Measurements from ENCODE around the gene PA2G4. TPM values are rescaled to one million over a fixed set of nuclear protein-coding genes. Genes with fewer than 3 reads are reported as not detected.

PA2G4 gene
- total and polyA plus RNA-seq, 2 donors (not counting 1 experiment from before 2014, with no cell fraction given), result 92.2 to 202 TPM

GRCh38 chr12:56098592-56098991 lies 5.8 kb upstream of the PA2G4 start:
- Histone ChIP-seq H3K9me3 (ENCODE audit: control insufficient read depth, insufficient read depth, low read depth, low read length) (no peaks in the 10 kb centered on the region), H3K4me2 (ENCODE audit: extremely low read depth, insufficient read depth, low read length) (no peak overlapping the region), H3K27ac (ENCODE audit: insufficient read depth, low read length) (no peak overlapping the region), H3K36me3 (ENCODE audit: control insufficient read depth, insufficient read depth, low read length) (no peaks in the 10 kb centered on the region), H3K9ac (ENCODE audit: insufficient read depth, low read length) (no peak overlapping the region), H3K27me3 (ENCODE audit: control insufficient read depth, insufficient read depth, low read length) (peaks cover 27% of the 10 kb centered on the region), H3K4me1 (ENCODE audit: control insufficient read depth, extremely low read depth, insufficient read depth, low read length) (no peaks in the 10 kb centered on the region), H2AFZ (ENCODE audit: low read length) (no peak overlapping the region), H3K4me3 (replicated peaks in 1 of 4; ENCODE audit: control extremely low read depth in 1 of 4, insufficient read depth in 1 of 4, low read depth in 3 of 4, low read length in 4 of 4) (no peak overlapping the region), H3K79me2 (ENCODE audit: control insufficient read depth, insufficient read depth, low read length) (no peaks in the 10 kb centered on the region), H4K20me1 (ENCODE audit: control insufficient read depth, extremely low read depth, insufficient read depth, low read length) (no peaks in the 10 kb centered on the region)
- no peak for TF ChIP-seq EZH2 (IDR thresholded peaks at IDR 0.05; ENCODE audit: low read length, missing control alignments)
- TF ChIP-seq, protein P1, sequence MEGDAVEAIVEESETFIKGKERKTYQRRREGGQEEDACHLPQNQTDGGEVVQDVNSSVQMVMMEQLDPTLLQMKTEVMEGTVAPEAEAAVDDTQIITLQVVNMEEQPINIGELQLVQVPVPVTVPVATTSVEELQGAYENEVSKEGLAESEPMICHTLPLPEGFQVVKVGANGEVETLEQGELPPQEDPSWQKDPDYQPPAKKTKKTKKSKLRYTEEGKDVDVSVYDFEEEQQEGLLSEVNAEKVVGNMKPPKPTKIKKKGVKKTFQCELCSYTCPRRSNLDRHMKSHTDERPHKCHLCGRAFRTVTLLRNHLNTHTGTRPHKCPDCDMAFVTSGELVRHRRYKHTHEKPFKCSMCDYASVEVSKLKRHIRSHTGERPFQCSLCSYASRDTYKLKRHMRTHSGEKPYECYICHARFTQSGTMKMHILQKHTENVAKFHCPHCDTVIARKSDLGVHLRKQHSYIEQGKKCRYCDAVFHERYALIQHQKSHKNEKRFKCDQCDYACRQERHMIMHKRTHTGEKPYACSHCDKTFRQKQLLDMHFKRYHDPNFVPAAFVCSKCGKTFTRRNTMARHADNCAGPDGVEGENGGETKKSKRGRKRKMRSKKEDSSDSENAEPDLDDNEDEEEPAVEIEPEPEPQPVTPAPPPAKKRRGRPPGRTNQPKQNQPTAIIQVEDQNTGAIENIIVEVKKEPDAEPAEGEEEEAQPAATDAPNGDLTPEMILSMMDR (conservative IDR thresholded peaks at IDR 0.05 in 1 of 2, IDR thresholded peaks at IDR 0.05 in 1 of 2; ENCODE audit: low read depth in 1 of 2, low read length in 2 of 2), result no peak
- no peak for DNase-seq (ENCODE audit: low read depth in 2 of 2)

GRCh38 chr12:56099787-56100186 lies 4.6 kb upstream of the PA2G4 start:
- no peaks in the 10 kb centered on the region for H3K36me3 ChIP-seq (ENCODE audit: control insufficient read depth, insufficient read depth, low read length)
- H3K4me2 ChIP-seq (ENCODE audit: extremely low read depth, insufficient read depth, low read length), result no peak overlapping the region
- no peaks in the 10 kb centered on the region for H3K4me1 ChIP-seq (ENCODE audit: control insufficient read depth, extremely low read depth, insufficient read depth, low read length)
- DNase-seq (ENCODE audit: low read depth in 2 of 2), result no peak
- peaks cover 4% of the 10 kb centered on the region for H3K79me2 ChIP-seq (ENCODE audit: control insufficient read depth, insufficient read depth, low read length)
- no peak for TF ChIP-seq EZH2 (IDR thresholded peaks at IDR 0.05; ENCODE audit: low read length, missing control alignments)
- TF ChIP-seq, protein P1 (conservative IDR thresholded peaks at IDR 0.05 in 1 of 2, IDR thresholded peaks at IDR 0.05 in 1 of 2; ENCODE audit: low read depth in 1 of 2, low read length in 2 of 2), result no peak
- H3K27ac ChIP-seq (ENCODE audit: insufficient read depth, low read length), result no peak overlapping the region
- H3K9ac ChIP-seq (ENCODE audit: insufficient read depth, low read length), result no peak overlapping the region
- H2AFZ ChIP-seq (ENCODE audit: low read length), result no peak overlapping the region
- peaks cover 22% of the 10 kb centered on the region for H3K27me3 ChIP-seq (ENCODE audit: control insufficient read depth, insufficient read depth, low read length)
- no peaks in the 10 kb centered on the region for H3K9me3 ChIP-seq (ENCODE audit: control insufficient read depth, insufficient read depth, low read depth, low read length)
- H4K20me1 ChIP-seq (ENCODE audit: control insufficient read depth, extremely low read depth, insufficient read depth, low read length), result no peaks in the 10 kb centered on the region
- H3K4me3 ChIP-seq (replicated peaks in 1 of 4; ENCODE audit: control extremely low read depth in 1 of 4, insufficient read depth in 1 of 4, low read depth in 3 of 4, low read length in 4 of 4), result no peak overlapping the region

DNA sequence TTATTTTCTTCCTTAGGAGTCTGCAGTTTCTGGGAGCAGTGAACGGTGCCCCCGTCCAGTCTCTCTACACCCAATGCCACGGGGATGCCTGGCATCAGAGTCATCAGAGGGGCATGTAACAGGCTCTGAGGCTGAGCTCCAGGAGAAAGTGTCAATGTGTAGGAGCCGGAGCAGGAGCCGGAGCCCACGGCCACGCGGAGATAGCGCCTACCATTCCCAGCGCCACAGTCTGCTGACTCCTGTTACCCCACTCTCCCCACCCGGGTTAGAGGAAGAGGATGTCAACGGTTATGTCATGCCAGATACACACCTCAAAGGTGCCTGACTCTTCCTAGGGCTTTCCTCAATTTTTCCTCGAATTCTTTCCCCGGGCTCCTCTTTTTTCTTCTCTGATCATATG lies 3.3 kb upstream of the PA2G4 start:
- H3K9me3 ChIP-seq (ENCODE audit: control insufficient read depth, insufficient read depth, low read depth, low read length), result no peaks in the 10 kb centered on the region

More for the DNA sequence above, 3.3 kb upstream of the PA2G4 start:
- Histone ChIP-seq H2AFZ (ENCODE audit: low read length) (no peak overlapping the region), H3K36me3 (ENCODE audit: control insufficient read depth, insufficient read depth, low read length) (no peaks in the 10 kb centered on the region), H3K9ac (ENCODE audit: insufficient read depth, low read length) (no peak overlapping the region), H3K27me3 (ENCODE audit: control insufficient read depth, insufficient read depth, low read length) (peaks cover 18% of the 10 kb centered on the region), H3K4me3 (replicated peaks in 1 of 4; ENCODE audit: control extremely low read depth in 1 of 4, insufficient read depth in 1 of 4, low read depth in 3 of 4, low read length in 4 of 4) (no peak overlapping the region), H3K79me2 (ENCODE audit: control insufficient read depth, insufficient read depth, low read length) (peaks cover 17% of the 10 kb centered on the region), H4K20me1 (ENCODE audit: control insufficient read depth, extremely low read depth, insufficient read depth, low read length) (no peaks in the 10 kb centered on the region), H3K4me1 (ENCODE audit: control insufficient read depth, extremely low read depth, insufficient read depth, low read length) (peaks cover 4% of the 10 kb centered on the region), H3K27ac (ENCODE audit: insufficient read depth, low read length) (no peak overlapping the region), H3K4me2 (ENCODE audit: extremely low read depth, insufficient read depth, low read length) (no peak overlapping the region)
- no peak for TF ChIP-seq EZH2 (IDR thresholded peaks at IDR 0.05; ENCODE audit: low read length, missing control alignments)
- TF ChIP-seq, protein P1 (conservative IDR thresholded peaks at IDR 0.05 in 1 of 2, IDR thresholded peaks at IDR 0.05 in 1 of 2; ENCODE audit: low read depth in 1 of 2, low read length in 2 of 2), result no peak
- DNase-seq (ENCODE audit: low read depth in 2 of 2), result no peak
